H1 (cell line): Measurements from ENCODE around the gene TMTC2. TPM values are rescaled to one million over a fixed set of nuclear protein-coding genes. Genes with fewer than 3 reads are reported as not detected.

ENCODE experiments used
- CTCF ChIA-PET: fragments of 300-600 bp; sonication (Branson Sonifier 250); formaldehyde crosslinking; loops from one replicate; lab custom pipeline; 2021; ENCODE audit not compliant: partially characterized antibody; lab: Charles Lee
- POLR2A ChIA-PET: fragments of 300-600 bp; sonication (Branson Sonifier 250); formaldehyde crosslinking; loops from one replicate; lab custom pipeline; 2021; ENCODE audit warnings: inconsistent platforms; ENCODE audit not compliant: partially characterized antibody; lab: Charles Lee
- DNase-seq, 2 experiments: peaks; one replicate each; pipeline versions ENCODE4 v3.0.0 to v3.0.0-alpha.2; 2010 to 2022; ENCODE audit warnings: low spot score in 2 of 2, low read depth in 1 of 2, mixed read lengths in 1 of 2
- FAIRE-seq: peaks from 2 replicates; lab custom pipeline; 2011; peaks lifted over from hg19 to GRCh38; lab: Jason Lieb, UNC
- H2AFZ ChIP-seq: 2 replicates; pipeline ENCODE4 v1.8.1; 2012; ENCODE audit warnings: low read length, inconsistent platforms
- H2AK5ac ChIP-seq: 2 replicates; pipeline ENCODE4 v1.6.1; 2013; ENCODE audit warnings: low read depth, low read length
- H2BK120ac ChIP-seq: replicated peaks from 2 replicates; pipeline ENCODE3; 2013; ENCODE audit warnings: low read depth, low read length, inconsistent platforms
- H2BK12ac ChIP-seq: 2 replicates; pipeline ENCODE4 v1.6.1; 2013; ENCODE audit warnings: low read depth, low read length
- H2BK15ac ChIP-seq: 2 replicates; pipeline ENCODE4 v1.6.1; 2013; ENCODE audit warnings: low read length
- H2BK20ac ChIP-seq: 2 replicates; pipeline ENCODE4 v1.6.1; 2013; ENCODE audit warnings: low read length
- H2BK5ac ChIP-seq: 2 replicates; pipeline ENCODE4 v1.6.1; 2013; ENCODE audit warnings: low read depth, low read length
- H3K14ac ChIP-seq: 2 replicates; pipeline ENCODE4 v1.6.1; 2013; ENCODE audit warnings: inconsistent platforms; ENCODE audit not compliant: insufficient read length
- H3K18ac ChIP-seq: 2 replicates; pipeline ENCODE4 v1.6.1; 2013; ENCODE audit warnings: low read length; ENCODE audit errors: extremely low read depth
- H3K23ac ChIP-seq: 2 replicates; pipeline ENCODE4 v1.6.1; 2013; ENCODE audit warnings: inconsistent platforms; ENCODE audit not compliant: insufficient read length
- H3K23me2 ChIP-seq: 2 replicates; pipeline ENCODE4 v1.6.1; 2013; ENCODE audit warnings: low read depth, low read length
- H3K27ac ChIP-seq: 2 replicates; pipeline ENCODE4 v1.6.1; 2011; ENCODE audit warnings: low read depth, low read length, inconsistent platforms
- H3K27me3 ChIP-seq, 4 experiments: replicated peaks in 1 of 4; 1 replicate in 1 of 4; 2 replicates in 3 of 4; pipeline versions ENCODE4 v1.6.1 to v1.8.1; 2011 to 2013; ENCODE audit warnings: low read length in 3 of 4, mild to moderate bottlenecking in 3 of 4, inconsistent platforms in 2 of 4, mixed read lengths in 2 of 4, moderate library complexity in 1 of 4; ENCODE audit not compliant: control insufficient read depth in 3 of 4, insufficient read depth in 3 of 4; ENCODE audit errors: extremely low read depth in 1 of 4
- H3K36me3 ChIP-seq, 4 experiments: 2 replicates each; pipeline versions ENCODE4 v1.6.1 to v1.8.1; 2011 to 2013; ENCODE audit warnings: mild to moderate bottlenecking in 4 of 4, low read length in 3 of 4, moderate library complexity in 2 of 4, control low read depth in 1 of 4, inconsistent platforms in 1 of 4; ENCODE audit not compliant: insufficient read depth in 4 of 4, control insufficient read depth in 2 of 4
- H3K4ac ChIP-seq: replicated peaks from 2 replicates; pipeline ENCODE3; 2013; ENCODE audit warnings: low read length, low read depth, mixed read lengths, inconsistent platforms; ENCODE audit not compliant: insufficient read length
- H3K4me1 ChIP-seq, 4 experiments: replicated peaks in 1 of 4; 1 replicate in 1 of 4; 2 replicates in 3 of 4; pipeline versions ENCODE4 v1.6.1 to v1.8.1; 2011 to 2013; ENCODE audit warnings: low read length in 3 of 4, inconsistent platforms in 2 of 4, mixed read lengths in 1 of 4; ENCODE audit not compliant: insufficient read depth in 4 of 4, control insufficient read depth in 3 of 4
- H3K4me2 ChIP-seq, 2 experiments: 2 replicates each; pipeline versions ENCODE4 v1.6.1 to v1.8.1; 2011 to 2013; ENCODE audit warnings: low read depth in 2 of 2, low read length in 2 of 2, control low read depth in 1 of 2, inconsistent platforms in 1 of 2, mild to moderate bottlenecking in 1 of 2; ENCODE audit not compliant: insufficient read depth in 1 of 2
- H3K4me3 ChIP-seq, 4 experiments: fragments of 200-600, 300-600 bp in 1 of 4; sonication (generic), shearing (Covaris generic), sonication (Bioruptor Twin) in 1 of 4; 2 replicates each; pipeline versions ENCODE4 v1.5.1 to v1.8.1; 2011 to 2016; ENCODE audit warnings: low read length in 4 of 4, low read depth in 3 of 4, control low read depth in 2 of 4, inconsistent platforms in 2 of 4, mild to moderate bottlenecking in 2 of 4, mixed read lengths in 1 of 4, moderate library complexity in 1 of 4; ENCODE audit not compliant: insufficient read depth in 2 of 4; ENCODE audit errors: extremely low read depth in 1 of 4
- H3K56ac ChIP-seq: replicated peaks from 2 replicates; pipeline ENCODE3; 2013; ENCODE audit warnings: low read depth, mild to moderate bottlenecking, mixed read lengths, low read length, inconsistent platforms; ENCODE audit not compliant: insufficient read length
- H3K79me1 ChIP-seq: 2 replicates; pipeline ENCODE4 v1.6.1; 2013; ENCODE audit warnings: low read depth, low read length, control low read depth
- H3K79me2 ChIP-seq, 2 experiments: 2 replicates each; pipeline versions ENCODE4 v1.6.1 to v1.8.1; 2012 to 2013; ENCODE audit warnings: low read length in 2 of 2, mild to moderate bottlenecking in 2 of 2, inconsistent platforms in 1 of 2; ENCODE audit not compliant: insufficient read depth in 2 of 2, control insufficient read depth in 1 of 2
- H3K9ac ChIP-seq, 4 experiments: replicated peaks in 1 of 4; 1 replicate in 1 of 4; 2 replicates in 3 of 4; pipeline versions ENCODE4 v1.6.1 to v1.8.1; 2011 to 2013; ENCODE audit warnings: low read depth in 3 of 4, low read length in 3 of 4, control low read depth in 2 of 4, mild to moderate bottlenecking in 2 of 4, moderate library complexity in 2 of 4, inconsistent platforms in 1 of 4; ENCODE audit errors: extremely low read depth in 1 of 4
- H3K9me3 ChIP-seq, 2 experiments: 2 replicates each; pipeline versions ENCODE4 v1.6.1 to v1.8.1; 2012 to 2013; ENCODE audit warnings: mild to moderate bottlenecking in 2 of 2, moderate library complexity in 2 of 2, control low read depth in 1 of 2, inconsistent platforms in 1 of 2, low read depth in 1 of 2, low read length in 1 of 2, mixed read lengths in 1 of 2; ENCODE audit not compliant: insufficient read depth in 2 of 2
- H4K20me1 ChIP-seq, 2 experiments: replicated peaks in 1 of 2; 2 replicates each; pipeline versions ENCODE3 to v1.8.1; 2011 to 2013; ENCODE audit warnings: inconsistent platforms in 2 of 2, low read length in 2 of 2, mild to moderate bottlenecking in 1 of 2; ENCODE audit not compliant: insufficient read depth in 2 of 2, control insufficient read depth in 1 of 2
- H4K5ac ChIP-seq: 2 replicates; pipeline ENCODE4 v1.6.1; 2013; ENCODE audit warnings: low read length, low read depth, mixed read lengths, inconsistent platforms; ENCODE audit not compliant: insufficient read length
- H4K8ac ChIP-seq: 2 replicates; pipeline ENCODE4 v1.8.0; 2013; ENCODE audit warnings: mild to moderate bottlenecking, moderate library complexity, low read length, inconsistent platforms; ENCODE audit not compliant: insufficient read depth; ENCODE audit errors: extremely low read depth
- H4K91ac ChIP-seq: replicated peaks from 2 replicates; pipeline ENCODE3; 2013; ENCODE audit warnings: low read length, mixed read lengths, inconsistent platforms; ENCODE audit not compliant: insufficient read length
- ATF2 ChIP-seq: IDR thresholded peaks from 2 replicates; pipeline ENCODE4 v1.6.1; 2012; ENCODE audit warnings: low read length, inconsistent platforms
- BRCA1 ChIP-seq: IDR thresholded peaks from 2 replicates; pipeline ENCODE4 v1.6.1; 2012; ENCODE audit warnings: low read depth, low read length, improper control_type of control experiment
- CBX8 ChIP-seq: fragments of 300-800, 300-1000 bp; sonication (generic); IDR thresholded peaks from 2 replicates; pipeline ENCODE4 v1.7.1; 2016; ENCODE audit warnings: low read depth, low read length, borderline replicate concordance
- CHD1 ChIP-seq: IDR thresholded peaks from 2 replicates; pipeline ENCODE4 v1.6.1; 2012; ENCODE audit warnings: low read depth, low read length, improper control_type of control experiment
- CREB1 ChIP-seq: IDR thresholded peaks from 2 replicates; pipeline ENCODE4 v1.6.1; 2012; ENCODE audit warnings: inconsistent platforms
- E2F6 ChIP-seq: IDR thresholded peaks from 2 replicates; pipeline ENCODE4 v1.6.1; 2012; ENCODE audit warnings: inconsistent platforms
- POU5F1 ChIP-seq: IDR thresholded peaks from 2 replicates; pipeline ENCODE4 v1.6.1; 2011; ENCODE audit warnings: low read depth, mild to moderate bottlenecking, low read length, moderate library complexity
- RAD21 ChIP-seq, 2 experiments: IDR thresholded peaks in 1 of 2; conservative IDR thresholded peaks in 1 of 2; 2 replicates each; pipeline ENCODE4 v1.6.1; 2011; ENCODE audit warnings: low read depth in 2 of 2, low read length in 2 of 2, improper control_type of control experiment in 1 of 2, inconsistent platforms in 1 of 2, mild to moderate bottlenecking in 1 of 2, moderate library complexity in 1 of 2
- SP4 ChIP-seq: IDR thresholded peaks from 2 replicates; pipeline ENCODE4 v1.6.1; 2012; ENCODE audit warnings: low read length, inconsistent platforms
- TBP ChIP-seq: IDR thresholded peaks from 2 replicates; pipeline ENCODE4 v1.6.1; 2011; ENCODE audit warnings: low read depth, low read length, improper control_type of control experiment
- TCF12 ChIP-seq: IDR thresholded peaks from 2 replicates; pipeline ENCODE4 v1.6.1; 2011; ENCODE audit warnings: low read depth, mild to moderate bottlenecking, low read length
- WGBS, 2 experiments: shearing (Covaris generic) in 1 of 2; methylation state at CpG; one replicate each; pipeline versions ENCODE4 v1.1.6 to v1.1.7; 2013 to 2015; ENCODE audit warnings: low lambda C conversion rate in 2 of 2, mixed read lengths in 2 of 2, inconsistent platforms in 1 of 2, low coverage in 1 of 2, missing lambda C conversion rate in 1 of 2; ENCODE audit not compliant: insufficient replicate concordance in 2 of 2, insufficient coverage in 1 of 2, insufficient read length in 1 of 2; ENCODE audit errors: extremely low coverage in 1 of 2, missing lambda C conversion rate in 1 of 2; 5-methylcytosine and 5-hydroxymethylcytosine counted together
- polyA plus RNA-seq, 7 experiments: library from polyadenylated mRNA; depleted of rRNA in 3 of 7; stranded (reverse) in 5 of 7; unstranded in 2 of 7; fragments of >200 nt in 5 of 7; fragments of 200-250 nt in 2 of 7; gene quantifications; 1 replicate in 5 of 7; 2 replicates in 1 of 7; 4 replicates in 1 of 7; pipeline versions ENCODE4 v1.2.1 to v1.2.3, GENCODE V29; 2011 to 2013; ENCODE audit warnings: missing spikeins in 2 of 7, mixed read lengths in 2 of 7
- total RNA-seq: library from RNA; stranded (reverse); fragmentation: NEBNext Ultra II Directional; extraction: Animal tissue kit (Norgen Biotek cat#: 25700); gene quantifications from 2 replicates; pipeline ENCODE4 v1.2.1, GENCODE V29; 2021

TMTC2 gene
- total and polyA plus RNA-seq, 2 of the 8 experiments (the other 6 are each of a cell fraction or from before 2014, with no cell fraction given), result 2.3 to 3.9 TPM

- Histone ChIP-seq H3K27me3 (no peaks in the 10 kb centered on the region), H3K4me3 (no peak overlapping the region), H3K9me3 (no peaks in the 10 kb centered on the region), H3K36me3 (no peaks in the 10 kb centered on the region), H3K18ac (peak overlapping the region; percentile 19; the same call in 1 of the 2 replicates), H4K8ac (no peak overlapping the region; the same call in 1 of the 2 replicates), H3K27ac (no peak overlapping the region), H3K4me2 (no peak overlapping the region), H2BK5ac (no peak overlapping the region), H3K4ac (no peak overlapping the region), H2BK20ac (no peak overlapping the region), H3K9ac (no peak overlapping the region), H4K20me1 (no peaks in the 10 kb centered on the region), H3K23ac (no peak overlapping the region), H3K79me1 (no peaks in the 10 kb centered on the region), H2BK15ac (no peak overlapping the region), H3K14ac (no peak overlapping the region), H4K5ac (no peak overlapping the region), H2BK12ac (no peak overlapping the region), H3K23me2 (no peaks in the 10 kb centered on the region), H2BK120ac (no peak overlapping the region), H4K91ac (no peak overlapping the region), H3K4me1 (no peaks in the 10 kb centered on the region), H3K56ac (no peak overlapping the region), H2AFZ (no peak overlapping the region), H3K79me2 (no peaks in the 10 kb centered on the region), H2AK5ac (no peak overlapping the region)
- DNase-seq (no peak), FAIRE-seq (no peak)
- WGBS, 2 experiments, result 90% methylated on average over 15 of the region's 15 CpGs; no CpG with 5 or more reads in 1 of the 2 experiments
- POLR2A ChIA-PET, result no interaction called here
- CTCF ChIA-PET, result interaction anchor here (1.7 kb wide), 1 partner anchor 11 kb away, joined by 5 read pairs; no protein-coding TSS in a partner anchor
- TF ChIP-seq TBP (no peak), BRCA1 (no peak), POU5F1 (no peak), CHD1 (no peak), E2F6 (no peak), ATF2 (no peak), RAD21 (IDR thresholded peaks at IDR 0.05 in 1 of 2, conservative IDR thresholded peaks at IDR 0.05 in 1 of 2; ENCODE audit: low read depth in 2 of 2, low read length in 2 of 2) (no peak), SP4 (no peak), CBX8 (no peak), TCF12 (no peak), CREB1 (no peak)
Measured at GRCh38 chr12:83121897-83122622, 435.4 kb downstream of the TMTC2 start.
